GM21786 (cell line): ENCODE data around the gene DNAJC10.
"Not testable (repeated sequence)": the region's sequence is repeated elsewhere in the genome, so short reads cannot be mapped to it uniquely, and the experiment has no call there.

Experiments
- ATAC-seq: cut with Tn5 transposase; IDR thresholded peaks from one replicate; pipeline ENCODE4 v1.9.1; 2021; ENCODE audit not compliant: unreplicated experiment

DNAJC10 gene

DNA sequence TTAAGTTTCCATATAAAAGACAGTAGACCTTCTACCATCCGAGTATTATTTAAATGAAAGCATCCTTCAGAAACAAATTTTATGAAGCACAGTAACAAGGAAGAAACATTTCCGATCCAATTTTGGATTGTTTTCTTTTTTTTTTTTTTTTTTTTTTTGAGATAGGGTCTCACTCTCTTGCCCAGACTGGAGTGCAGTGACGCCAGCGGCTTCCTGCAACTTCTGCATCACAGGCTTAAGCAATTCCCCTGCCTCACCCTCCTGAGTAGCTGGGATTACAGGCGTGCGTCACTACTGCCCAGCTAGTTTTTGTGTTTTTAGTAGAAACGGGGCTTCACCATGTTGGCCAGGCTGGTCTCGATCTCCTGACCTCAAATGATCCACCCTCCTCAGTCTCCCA lies 3.1 kb downstream of the DNAJC10 start:
- ATAC-seq = not testable (repeated sequence)

DNA sequence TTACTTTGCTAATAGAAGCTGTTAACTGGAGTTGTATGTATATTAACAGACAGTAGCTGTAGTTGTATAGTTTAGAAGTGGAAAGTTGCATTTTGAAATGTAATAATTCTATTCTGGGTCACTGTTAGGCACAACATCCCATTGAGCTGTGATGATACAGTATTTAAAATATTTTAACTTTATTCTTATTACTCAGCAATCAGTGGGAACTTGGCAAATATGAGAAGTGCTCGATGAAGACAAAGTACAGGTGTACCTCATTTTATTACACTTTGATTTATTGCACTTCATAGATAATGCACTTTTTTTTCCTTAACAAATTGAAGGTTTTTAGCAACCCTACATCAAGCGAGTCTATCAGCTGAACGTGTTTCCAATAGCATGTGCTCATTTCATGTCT lies 8.6 kb downstream of the DNAJC10 start:
- ATAC-seq = no peak

DNA sequence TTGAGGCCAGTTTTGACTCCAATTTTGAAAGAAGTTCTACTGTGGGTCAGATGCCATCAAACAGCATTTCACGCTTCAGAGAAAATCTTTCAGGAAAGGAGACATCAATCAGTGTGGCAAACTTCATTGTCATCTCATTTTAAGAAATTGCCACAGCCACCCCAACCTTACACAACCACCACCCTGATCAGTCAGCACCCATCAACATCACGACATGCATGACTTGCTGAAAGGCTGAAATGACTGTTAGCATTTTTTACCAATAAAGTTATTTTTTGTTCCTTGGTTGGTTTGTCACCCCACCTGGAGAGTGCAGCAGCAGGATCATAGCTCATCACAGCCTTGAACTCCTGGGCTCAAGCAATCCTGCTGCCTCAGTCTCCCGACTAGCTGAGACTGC lies 10.4 kb downstream of the DNAJC10 start:
- no peak for ATAC-seq

DNA sequence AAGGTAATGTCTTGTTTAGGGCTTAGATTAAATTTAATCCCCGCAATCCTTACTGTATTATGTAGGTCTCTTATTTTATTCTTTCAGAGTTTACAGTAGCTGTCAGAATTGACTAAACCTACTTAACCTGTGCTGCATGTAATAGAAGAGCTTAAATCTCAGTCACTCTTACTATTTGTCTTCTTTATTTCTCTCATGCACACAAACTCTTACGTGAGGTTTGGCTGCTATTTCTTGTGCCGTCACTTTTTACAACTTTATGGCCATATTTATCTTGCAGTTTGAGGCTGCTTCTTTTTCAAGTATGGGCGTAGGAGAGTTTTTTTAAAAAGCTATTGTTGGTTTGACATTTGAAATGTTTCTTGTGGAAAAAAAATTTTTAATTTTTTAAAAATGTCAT lies 12.0 kb downstream of the DNAJC10 start:
- ATAC-seq = no peak

DNA sequence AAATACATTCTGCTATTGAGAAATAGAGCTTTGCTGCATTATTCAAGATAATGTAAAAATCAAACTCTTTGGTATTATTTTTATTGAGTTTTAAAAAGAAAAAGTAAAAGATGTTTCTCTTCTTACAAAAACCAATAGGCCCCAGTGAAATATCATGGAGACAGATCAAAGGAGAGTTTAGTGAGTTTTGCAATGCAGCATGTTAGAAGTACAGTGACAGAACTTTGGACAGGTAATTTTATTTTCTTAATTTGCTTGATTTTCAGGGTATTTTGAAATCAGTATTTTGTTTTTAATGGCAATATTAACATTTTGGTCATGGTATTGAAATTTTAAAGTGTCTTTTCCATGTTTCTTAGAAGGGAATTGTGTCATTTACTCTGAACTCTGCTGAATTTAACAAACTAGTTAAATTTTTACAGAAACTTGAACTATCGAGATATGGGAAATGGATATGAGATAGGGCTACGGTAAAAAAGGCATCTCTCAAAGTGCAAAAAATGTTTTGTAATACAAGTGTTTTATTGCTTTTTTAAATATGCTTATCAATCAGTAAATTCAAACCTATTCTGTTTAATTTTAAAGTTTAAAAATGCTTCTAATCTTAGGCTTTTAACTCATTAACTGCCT lies 13.8 kb downstream of the DNAJC10 start:
- no peak for ATAC-seq

DNA sequence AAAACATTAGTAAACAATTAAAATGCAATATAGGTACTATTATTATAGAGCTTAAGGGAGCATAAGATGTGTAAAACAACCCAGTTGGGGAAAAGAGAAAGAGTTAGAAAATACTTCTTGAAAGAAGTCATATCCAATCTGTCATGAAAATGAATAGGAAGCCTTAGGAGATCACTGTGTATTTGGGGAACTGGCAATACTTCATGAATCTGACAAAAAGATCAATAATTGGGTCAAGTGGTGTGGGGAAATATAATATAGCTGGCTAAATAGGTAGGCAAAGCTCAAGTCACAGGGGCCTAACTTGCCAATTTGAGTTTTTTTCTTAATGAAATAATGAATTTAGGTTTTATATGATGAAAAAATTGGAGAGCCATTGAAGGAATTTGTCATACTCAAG lies 14.4 kb downstream of the DNAJC10 start:
- no peak for ATAC-seq

DNA sequence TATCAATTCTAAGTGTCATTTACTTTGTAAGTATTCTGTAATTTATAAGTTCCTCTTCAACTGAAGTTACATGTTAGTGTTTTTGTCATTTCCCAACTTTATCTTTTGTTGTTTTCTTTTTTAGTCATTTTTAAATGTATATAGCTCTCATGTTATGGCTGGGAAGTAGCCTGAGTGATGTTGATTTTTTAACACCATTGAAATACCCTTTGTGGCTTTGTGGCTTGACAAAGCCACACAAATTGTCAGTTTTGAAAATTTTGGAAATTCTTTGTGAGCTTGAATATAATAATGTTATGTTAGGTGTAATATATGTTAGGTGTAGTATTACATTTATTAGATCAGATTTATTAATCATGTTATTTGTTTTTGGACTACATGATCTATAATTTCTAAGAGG lies 16.7 kb downstream of the DNAJC10 start:
- no peak for ATAC-seq

DNA sequence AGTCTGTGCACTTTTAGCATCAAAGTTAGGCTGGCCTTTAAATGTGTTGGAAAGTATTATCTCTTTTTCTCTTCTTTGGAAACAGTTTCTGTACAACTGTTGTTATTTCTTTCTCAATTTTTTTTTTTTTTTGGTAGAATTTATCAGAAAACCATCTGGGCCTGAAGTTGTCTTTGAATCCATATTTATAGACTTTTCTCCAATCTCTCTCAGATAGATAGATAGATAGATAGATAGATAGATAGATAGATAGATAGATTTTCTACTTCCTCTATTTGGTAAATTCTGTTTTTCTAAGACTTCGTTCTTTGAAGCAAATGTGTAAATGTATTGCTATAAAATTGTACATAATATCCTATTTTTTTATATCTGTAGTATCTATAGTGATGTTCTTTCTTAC lies 17.5 kb downstream of the DNAJC10 start:
- no peak for ATAC-seq

DNA sequence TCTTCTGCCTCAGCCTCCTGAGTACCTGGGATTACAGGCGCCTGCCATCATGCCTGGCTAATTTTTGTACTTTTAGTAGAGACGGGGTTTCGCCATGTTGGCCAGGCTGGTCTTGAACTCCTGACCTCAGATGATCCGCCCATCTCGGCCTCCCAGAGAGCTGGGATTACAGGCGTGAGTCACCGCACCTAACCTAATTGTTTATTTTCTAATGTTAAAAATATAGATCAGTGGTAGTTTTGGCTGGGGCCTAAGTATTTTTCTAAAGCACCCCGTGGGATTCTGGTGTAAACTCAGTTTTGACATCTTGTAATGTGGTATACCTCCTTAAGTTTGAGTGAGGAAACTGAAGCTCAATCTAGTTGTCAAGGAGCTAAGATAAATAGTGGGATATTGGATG lies 20.8 kb downstream of the DNAJC10 start:
- ATAC-seq = not testable (repeated sequence)

DNA sequence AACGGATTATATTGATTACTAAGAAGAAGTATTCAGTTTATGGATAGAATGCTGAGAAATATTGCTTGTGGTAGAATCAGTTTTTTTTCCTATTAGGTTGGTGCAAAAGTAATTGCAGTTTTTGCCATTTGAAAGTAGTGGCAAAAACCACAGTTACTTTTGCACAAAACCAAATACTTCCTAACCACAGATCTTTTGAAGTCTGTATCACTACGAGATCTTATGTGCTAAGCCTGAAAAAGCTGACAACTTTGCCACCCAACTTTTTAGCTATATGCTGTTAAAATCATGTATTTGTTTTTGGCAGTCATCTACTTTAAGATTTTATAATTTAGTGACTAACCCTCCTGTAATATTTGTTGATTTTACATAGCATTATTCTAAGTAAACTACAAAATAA lies 24.6 kb downstream of the DNAJC10 start:
- ATAC-seq = no peak

DNA sequence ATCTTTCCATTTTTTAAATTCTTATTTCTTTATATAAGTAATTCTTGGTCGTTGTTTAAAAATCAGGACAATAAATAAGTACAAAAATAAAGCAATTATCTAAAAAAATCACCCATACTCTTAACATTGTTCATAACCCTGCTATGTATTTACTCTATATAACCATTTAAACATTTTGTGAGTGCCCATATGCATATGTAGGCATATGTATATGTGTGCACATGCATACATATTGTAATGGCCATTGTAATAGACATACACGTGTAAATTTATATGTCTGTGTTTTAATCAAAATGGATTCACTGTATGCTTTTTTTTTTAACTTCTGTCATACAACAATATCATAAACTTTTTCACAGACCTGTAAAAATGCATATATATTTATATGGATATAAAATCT lies 25.6 kb downstream of the DNAJC10 start:
- no peak for ATAC-seq

DNA sequence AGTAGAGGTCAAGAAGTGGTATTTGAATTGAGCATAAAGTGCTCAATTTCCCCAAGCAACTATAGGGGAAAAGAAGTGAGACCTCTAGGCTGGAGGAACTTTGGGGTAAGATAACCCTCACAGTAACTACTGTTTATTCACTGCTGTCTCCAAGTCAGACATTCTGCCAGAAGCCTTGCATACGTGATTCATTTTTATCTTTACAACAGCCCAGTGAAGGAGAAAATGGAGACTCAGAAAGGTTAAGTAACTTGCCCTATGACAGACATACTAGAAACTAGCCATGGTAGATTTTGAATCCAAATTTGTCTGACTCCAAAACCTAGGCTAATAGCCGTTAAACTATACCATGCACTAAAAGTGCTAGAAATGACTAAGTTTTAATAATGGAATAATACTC lies 28.4 kb downstream of the DNAJC10 start:
- no peak for ATAC-seq

DNA sequence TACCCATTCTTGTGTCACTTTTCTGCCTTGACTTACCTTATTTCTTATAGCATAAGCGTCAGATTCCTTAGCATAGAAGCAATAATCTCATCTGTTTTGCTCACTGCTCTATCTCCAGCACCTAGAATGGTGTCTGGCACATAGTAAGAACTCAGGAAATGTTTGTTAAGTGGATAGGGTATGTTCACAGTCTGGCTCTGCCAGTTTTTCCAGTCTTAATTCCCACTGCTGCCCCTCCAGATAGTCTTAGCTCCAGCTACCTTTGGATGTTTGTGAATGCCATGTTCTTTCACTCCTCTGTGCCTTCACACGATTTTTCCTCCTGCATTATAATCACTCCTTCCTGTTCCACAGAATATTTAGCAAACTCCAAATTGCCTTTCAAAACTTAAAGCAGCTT lies 29.0 kb downstream of the DNAJC10 start:
- ATAC-seq = no peak

DNA sequence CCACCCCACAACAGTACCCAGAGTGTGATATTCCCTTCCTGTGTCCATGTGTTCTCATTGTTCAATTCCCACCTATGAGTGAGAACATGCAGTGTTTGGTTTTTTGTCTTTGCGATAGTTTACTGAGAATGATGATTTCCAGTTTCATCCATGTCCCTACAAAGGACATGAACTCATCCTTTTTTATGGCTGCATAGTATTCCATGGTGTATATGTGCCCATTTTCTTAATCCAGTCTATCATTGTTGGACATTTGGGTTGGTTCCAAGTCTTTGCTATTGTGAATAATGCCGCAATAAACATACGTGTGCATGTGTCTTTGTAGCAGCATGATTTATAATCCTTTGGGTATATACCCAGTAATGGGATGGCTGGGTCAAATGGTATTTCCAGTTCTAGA lies 29.8 kb downstream of the DNAJC10 start:
- ATAC-seq = not testable (repeated sequence)

DNA sequence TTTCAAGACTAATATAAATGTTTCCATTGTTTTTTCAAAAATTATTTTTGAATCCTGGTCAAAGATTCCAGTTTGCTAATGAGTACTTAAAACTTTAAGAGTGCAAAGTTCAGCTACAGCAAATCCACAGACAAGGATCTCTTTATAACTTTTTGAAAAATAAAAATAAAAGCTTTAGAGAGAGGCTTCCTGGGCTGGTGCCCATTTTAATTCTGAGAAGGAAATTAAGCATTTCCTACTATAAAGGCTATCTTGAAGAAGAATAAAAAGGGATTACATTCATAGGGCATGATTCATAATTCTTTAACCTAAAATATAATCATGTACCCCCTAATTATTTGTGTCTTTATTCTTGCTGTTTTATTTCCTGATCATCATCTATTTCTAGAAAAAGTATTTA lies 38.2 kb downstream of the DNAJC10 start:
- ATAC-seq = no peak

DNA sequence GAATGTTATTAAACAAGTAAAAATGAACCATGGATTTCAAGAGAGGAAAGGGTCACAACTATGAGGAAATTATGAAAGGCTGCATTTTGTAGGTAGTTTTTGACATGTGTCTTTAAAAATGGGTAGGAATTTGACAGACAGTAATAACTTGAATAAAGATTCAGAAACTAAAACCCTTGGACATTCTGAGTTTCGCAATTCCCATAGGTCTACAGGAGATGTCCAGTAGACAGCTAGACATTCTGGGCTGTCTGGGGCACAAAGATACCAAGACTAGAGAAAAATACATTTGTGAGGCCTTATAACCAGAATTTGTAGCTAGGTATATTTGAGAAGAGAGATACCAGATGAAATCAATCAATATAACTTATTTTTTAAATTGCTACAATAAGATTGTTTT lies 42.3 kb downstream of the DNAJC10 start:
- no peak for ATAC-seq

DNA sequence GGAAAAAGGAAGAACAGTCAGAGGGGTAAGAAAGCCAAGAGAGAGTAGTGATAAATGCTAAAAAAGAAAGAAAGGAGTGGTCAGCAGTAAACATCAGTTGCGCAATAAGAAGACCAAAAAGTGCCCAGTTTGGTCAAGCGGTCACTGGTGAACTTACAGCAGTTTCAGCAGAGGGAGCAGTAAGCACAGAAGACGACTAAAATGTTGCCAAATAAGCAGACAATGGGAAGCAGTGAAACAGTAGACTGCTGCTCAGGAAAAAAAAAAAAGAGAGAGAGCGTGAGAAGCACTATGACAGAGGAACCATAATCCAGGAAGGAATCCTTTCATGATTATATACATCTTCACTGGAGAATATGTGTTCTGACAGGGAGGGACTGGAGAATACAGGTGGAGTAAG lies 45.8 kb downstream of the DNAJC10 start:
- no peak for ATAC-seq

DNA sequence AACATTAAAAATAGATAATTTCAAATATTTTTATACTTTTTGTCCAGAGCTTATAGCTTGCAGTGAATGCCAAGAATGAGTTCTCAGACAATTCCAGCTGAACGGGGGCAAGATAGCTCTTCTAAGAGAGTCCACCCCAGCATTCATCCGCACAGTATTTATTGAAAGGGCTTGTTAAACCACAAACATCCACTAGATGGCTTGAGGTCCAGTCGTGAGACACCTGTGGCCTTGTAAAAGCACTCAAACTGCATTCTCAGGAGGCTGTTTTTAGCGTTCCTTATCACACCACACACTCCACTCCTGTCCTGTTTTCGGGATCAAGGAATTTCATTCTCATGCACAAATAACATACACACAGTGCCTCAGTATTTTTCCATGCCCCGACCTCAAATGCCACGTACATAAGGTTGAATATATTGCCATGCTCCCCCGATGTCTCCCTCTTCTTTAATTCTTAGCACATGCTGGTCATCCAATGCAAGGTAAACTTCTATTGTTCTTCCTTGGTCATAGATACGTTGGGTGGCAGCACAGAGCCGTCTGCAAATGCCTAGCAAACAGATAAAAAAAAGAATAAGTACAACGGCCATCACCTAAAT lies 47.4 kb downstream of the DNAJC10 start:
- ATAC-seq = no peak

DNA sequence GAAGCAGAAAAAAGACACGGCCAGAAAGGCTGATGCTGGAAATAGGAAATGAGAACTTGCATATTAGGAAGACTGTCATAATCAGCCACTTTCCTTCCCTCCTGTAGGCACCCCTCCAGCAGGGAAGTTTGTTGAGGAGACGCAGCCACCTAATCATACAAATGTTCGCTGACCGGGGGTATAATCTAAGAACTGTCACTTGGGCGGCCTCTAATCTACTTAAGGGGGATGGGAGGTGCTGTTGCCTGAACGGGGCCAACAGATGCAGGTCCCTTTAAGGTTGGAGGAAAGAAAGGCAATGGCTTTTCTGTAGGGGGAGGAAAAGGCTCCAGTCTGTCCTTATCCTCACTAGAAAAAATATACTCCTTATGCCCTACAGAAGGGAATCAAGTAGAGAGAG lies 50.6 kb downstream of the DNAJC10 start:
- no peak for ATAC-seq

DNA sequence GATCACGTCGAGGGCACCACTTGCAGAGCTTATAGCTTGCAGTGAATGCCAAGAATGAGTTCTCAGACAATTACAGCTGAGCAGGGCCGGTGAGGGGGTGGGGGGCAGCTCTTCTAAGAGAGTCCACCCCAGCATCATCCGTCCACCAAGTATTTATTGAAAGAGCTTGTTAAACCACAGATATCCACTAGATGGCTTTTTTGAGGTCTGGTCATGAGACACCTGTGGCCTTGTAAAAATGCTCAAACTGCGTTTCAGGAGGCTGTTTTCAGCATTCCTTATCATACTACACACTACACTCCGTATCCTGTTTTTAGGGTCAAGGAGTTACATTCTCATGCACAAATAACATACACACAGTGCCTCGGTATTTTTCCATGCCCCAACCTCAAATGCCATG lies 51.5 kb downstream of the DNAJC10 start:
- ATAC-seq = no peak

DNA sequence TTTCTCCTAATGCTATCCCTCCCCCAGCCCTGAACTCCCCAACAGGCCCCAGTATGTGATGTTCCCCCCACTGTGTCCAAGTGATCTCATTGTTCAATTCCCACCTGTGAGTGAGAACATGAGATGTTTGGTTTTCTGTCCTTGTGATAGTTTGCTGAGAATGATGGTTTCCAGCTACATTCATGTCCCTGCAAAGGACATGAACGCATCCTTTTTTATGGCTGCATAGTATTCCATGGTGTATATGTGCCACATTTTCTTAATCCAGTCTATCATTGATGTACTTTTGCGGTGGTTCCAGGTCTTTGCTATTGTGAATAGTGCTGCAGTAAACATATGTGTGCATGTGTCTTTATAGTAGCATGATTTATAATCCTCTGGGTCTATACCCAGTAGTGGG lies 52.9 kb downstream of the DNAJC10 start:
- not testable (repeated sequence) for ATAC-seq

DNA sequence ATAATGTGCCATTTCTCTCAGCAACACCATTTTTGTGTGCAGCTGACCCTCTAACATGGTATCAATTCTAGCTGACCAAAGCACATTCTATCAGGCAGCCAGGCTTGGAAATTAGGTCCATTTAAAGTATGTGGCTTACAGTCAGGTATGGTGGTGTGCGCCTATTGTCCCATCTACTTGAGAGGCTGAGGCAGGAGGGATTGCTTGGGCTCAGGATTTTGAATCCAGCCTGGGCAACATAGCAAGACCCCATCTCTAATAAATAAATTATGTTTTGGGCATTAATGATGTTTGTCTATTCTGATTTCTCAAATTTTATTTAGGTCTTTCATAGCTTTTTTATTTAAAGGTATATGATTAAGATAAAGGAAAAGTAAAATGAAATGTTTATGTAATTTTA lies 63.3 kb downstream of the DNAJC10 start:
- no peak for ATAC-seq

DNA sequence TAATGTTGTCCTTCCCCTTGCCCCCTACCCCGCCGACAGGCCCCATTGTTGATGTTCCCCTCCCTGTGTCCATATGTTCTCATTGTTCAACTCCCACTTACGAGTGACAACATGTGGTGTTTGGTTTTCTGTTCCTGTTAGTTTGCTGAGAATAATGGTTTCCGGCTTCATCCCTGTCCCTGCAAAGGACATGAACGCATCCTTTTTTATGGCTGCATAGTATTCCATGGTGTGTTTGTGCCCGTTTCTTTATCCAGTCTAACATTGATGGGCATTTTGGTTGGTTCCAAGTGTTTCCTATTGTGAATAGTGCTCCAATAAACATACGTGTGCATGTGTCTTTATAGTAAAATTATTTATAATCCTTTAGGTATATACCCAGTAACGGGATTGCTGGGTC lies 65.0 kb downstream of the DNAJC10 start:
- not testable (repeated sequence) for ATAC-seq
